ENCODE results near the gene SLC24A4.

The SLC24A4 gene

GRCh38 chr14:92484132-92484823 lies 161.3 kb downstream of the SLC24A4 start:
- no peak for FAIRE-seq

- FAIRE-seq, result no peak
These were observed 163.9 kb downstream of the SLC24A4 start for GRCh38 chr14:92486881-92487280.

- no peak for FAIRE-seq
These were observed 164.7 kb downstream of the SLC24A4 start for GRCh38 chr14:92487513-92488133.

GRCh38 chr14:92489394-92490238 lies 166.7 kb downstream of the SLC24A4 start:
- FAIRE-seq, result no peak

GRCh38 chr14:92490239-92490959 lies 167.4 kb downstream of the SLC24A4 start:
- FAIRE-seq, result no peak

GRCh38 chr14:92491782-92492181 lies 168.8 kb downstream of the SLC24A4 start:
- no peak for FAIRE-seq

GRCh38 chr14:92492258-92492657 lies 169.3 kb downstream of the SLC24A4 start:
- no peak for FAIRE-seq

GRCh38 chr14:92493024-92493423 lies 170.1 kb downstream of the SLC24A4 start:
- FAIRE-seq, result no peak

- no peak for FAIRE-seq
These were observed 170.5 kb downstream of the SLC24A4 start for GRCh38 chr14:92493492-92493891.

GRCh38 chr14:92494512-92494911 lies 171.5 kb downstream of the SLC24A4 start:
- no peak for FAIRE-seq

- no peak for FAIRE-seq
These were observed 172.1 kb downstream of the SLC24A4 start for GRCh38 chr14:92495027-92495426.

GRCh38 chr14:92496191-92496857 lies 173.4 kb downstream of the SLC24A4 start:
- FAIRE-seq, result no peak

- no peak for FAIRE-seq
These were observed 174.4 kb downstream of the SLC24A4 start for GRCh38 chr14:92497391-92497790.

GRCh38 chr14:92499234-92499633 lies 176.3 kb downstream of the SLC24A4 start:
- no peak for FAIRE-seq

GRCh38 chr14:92500491-92500941 lies 177.6 kb downstream of the SLC24A4 start:
- FAIRE-seq, result no peak

GRCh38 chr14:92501891-92502351 lies 179.0 kb downstream of the SLC24A4 start:
- no peak for FAIRE-seq

- no peak for FAIRE-seq
These were observed 179.7 kb downstream of the SLC24A4 start for GRCh38 chr14:92502541-92503286.

- no peak for FAIRE-seq
These were observed 181.0 kb downstream of the SLC24A4 start for GRCh38 chr14:92503756-92504491.

- no peak for FAIRE-seq
These were observed 182.9 kb downstream of the SLC24A4 start for GRCh38 chr14:92505826-92506225.

GRCh38 chr14:92506231-92506630 lies 183.3 kb downstream of the SLC24A4 start:
- FAIRE-seq, result no peak
